ENCODE measurements around the gene GIGYF2. TPM values are rescaled to one million over a fixed set of nuclear protein-coding genes. Genes with fewer than 3 reads are reported as not detected.

Gene GIGYF2
- total and polyA plus RNA-seq, 2 of the 13 experiments (the other 11 are each of a cell fraction or from before 2014, with no cell fraction given), result 44.9 to 73.5 TPM

DNA sequence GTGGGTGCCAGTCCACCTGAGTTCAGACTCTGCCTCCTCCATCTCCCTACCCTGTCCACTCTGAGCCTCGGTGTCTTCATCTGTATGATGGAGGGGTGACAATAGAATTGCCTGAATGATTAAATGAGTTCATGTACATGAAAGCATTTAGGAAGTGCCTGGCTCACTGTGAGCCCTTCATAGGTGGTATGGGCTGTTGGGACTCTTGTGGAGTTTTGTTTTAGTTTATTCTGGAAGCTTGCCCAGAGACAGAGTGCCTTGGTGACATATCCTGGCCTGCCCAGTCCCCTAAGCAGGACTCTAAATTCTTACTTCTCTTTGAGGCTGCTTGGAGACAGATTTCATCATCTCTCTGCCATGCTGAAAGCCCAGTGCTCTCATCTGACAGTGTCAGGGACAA lies 24.5 kb upstream of the GIGYF2 start:
- no TSS peak for BruUV-seq (replicated peaks)
- CTCF ChIA-PET (ENCODE audit: low intra/inter-chr PET ratio, low total read pairs), result no interaction called here

More for the DNA sequence above, 24.5 kb upstream of the GIGYF2 start:
- Histone ChIP-seq H3K27ac (ENCODE audit: extremely low read length, insufficient read depth, low read length) (no peak overlapping the region), H3K27me3 (ENCODE audit: control insufficient read depth in 1 of 2, insufficient read depth in 2 of 2, low read length in 2 of 2) (no peaks in the 10 kb centered on the region), H3K4me1 (ENCODE audit: insufficient read depth, low read length) (no peaks in the 10 kb centered on the region), H3K4me3 (replicated peaks in 1 of 3; ENCODE audit: insufficient read depth in 1 of 3, low read depth in 2 of 3, low read length in 3 of 3) (no peak overlapping the region), H3K79me2 (ENCODE audit: insufficient read depth, low read length) (no peaks in the 10 kb centered on the region), H2AFZ (ENCODE audit: low read length) (no peak overlapping the region), H3K9ac (ENCODE audit: insufficient read depth, low read depth, low read length) (no peak overlapping the region), H4K20me1 (ENCODE audit: insufficient read depth, low read length) (no peaks in the 10 kb centered on the region), H3K9me3 (ENCODE audit: low read length) (no peaks in the 10 kb centered on the region), H3K4me2 (ENCODE audit: low read depth, low read length) (no peak overlapping the region), H3K36me3 (replicated peaks in 1 of 2; ENCODE audit: control insufficient read depth in 1 of 2, insufficient read depth in 2 of 2, low read length in 2 of 2) (no peaks in the 10 kb centered on the region)
- DNase-seq (ENCODE audit: low spot score) (no peak), FAIRE-seq (no peak), ATAC-seq (no peak)
- intact Hi-C loops (cut with micrococcal nuclease; ENCODE audit: unreplicated experiment), result no loop called here
- POLR2A ChIA-PET, result no interaction called here
- no peak for TF ChIP-seq RAD51 (IDR thresholded peaks at IDR 0.05; ENCODE audit: borderline replicate concordance)
- TF ChIP-seq ZNF432 (CRISPR knock-in tag; IDR thresholded peaks at IDR 0.05; ENCODE audit: borderline replicate concordance), result no peak
- TF ChIP-seq ZNF430 (CRISPR knock-in tag; IDR thresholded peaks at IDR 0.05), result no peak
- TF ChIP-seq, protein P1, sequence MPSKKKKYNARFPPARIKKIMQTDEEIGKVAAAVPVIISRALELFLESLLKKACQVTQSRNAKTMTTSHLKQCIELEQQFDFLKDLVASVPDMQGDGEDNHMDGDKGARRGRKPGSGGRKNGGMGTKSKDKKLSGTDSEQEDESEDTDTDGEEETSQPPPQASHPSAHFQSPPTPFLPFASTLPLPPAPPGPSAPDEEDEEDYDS (CRISPR knock-in tag; IDR thresholded peaks at IDR 0.05), result no peak
- no peak for TF ChIP-seq RBM39 (IDR thresholded peaks at IDR 0.05; ENCODE audit: low read depth, low read length, poor library complexity, severe bottlenecking)
- TF ChIP-seq ZNF773 (CRISPR knock-in tag; IDR thresholded peaks at IDR 0.05; ENCODE audit: borderline replicate concordance), result no peak
- TF ChIP-seq PAX8 (CRISPR knock-in tag; IDR thresholded peaks at IDR 0.05; ENCODE audit: borderline replicate concordance), result no peak
- no peak for TF ChIP-seq EEA1 (CRISPR knock-in tag; IDR thresholded peaks at IDR 0.05; ENCODE audit: borderline replicate concordance)
- TF ChIP-seq, protein P2, sequence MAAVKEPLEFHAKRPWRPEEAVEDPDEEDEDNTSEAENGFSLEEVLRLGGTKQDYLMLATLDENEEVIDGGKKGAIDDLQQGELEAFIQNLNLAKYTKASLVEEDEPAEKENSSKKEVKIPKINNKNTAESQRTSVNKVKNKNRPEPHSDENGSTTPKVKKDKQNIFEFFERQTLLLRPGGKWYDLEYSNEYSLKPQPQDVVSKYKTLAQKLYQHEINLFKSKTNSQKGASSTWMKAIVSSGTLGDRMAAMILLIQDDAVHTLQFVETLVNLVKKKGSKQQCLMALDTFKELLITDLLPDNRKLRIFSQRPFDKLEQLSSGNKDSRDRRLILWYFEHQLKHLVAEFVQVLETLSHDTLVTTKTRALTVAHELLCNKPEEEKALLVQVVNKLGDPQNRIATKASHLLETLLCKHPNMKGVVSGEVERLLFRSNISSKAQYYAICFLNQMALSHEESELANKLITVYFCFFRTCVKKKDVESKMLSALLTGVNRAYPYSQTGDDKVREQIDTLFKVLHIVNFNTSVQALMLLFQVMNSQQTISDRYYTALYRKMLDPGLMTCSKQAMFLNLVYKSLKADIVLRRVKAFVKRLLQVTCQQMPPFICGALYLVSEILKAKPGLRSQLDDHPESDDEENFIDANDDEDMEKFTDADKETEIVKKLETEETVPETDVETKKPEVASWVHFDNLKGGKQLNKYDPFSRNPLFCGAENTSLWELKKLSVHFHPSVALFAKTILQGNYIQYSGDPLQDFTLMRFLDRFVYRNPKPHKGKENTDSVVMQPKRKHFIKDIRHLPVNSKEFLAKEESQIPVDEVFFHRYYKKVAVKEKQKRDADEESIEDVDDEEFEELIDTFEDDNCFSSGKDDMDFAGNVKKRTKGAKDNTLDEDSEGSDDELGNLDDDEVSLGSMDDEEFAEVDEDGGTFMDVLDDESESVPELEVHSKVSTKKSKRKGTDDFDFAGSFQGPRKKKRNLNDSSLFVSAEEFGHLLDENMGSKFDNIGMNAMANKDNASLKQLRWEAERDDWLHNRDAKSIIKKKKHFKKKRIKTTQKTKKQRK (IDR thresholded peaks at IDR 0.05; ENCODE audit: low read length), result no peak
- TF ChIP-seq XBP1 (CRISPR knock-in tag; IDR thresholded peaks at IDR 0.05), result no peak
- no peak for TF ChIP-seq KDM3A (CRISPR knock-in tag; IDR thresholded peaks at IDR 0.05; ENCODE audit: low read depth)
- no peak for TF ChIP-seq ZNF468 (CRISPR knock-in tag; IDR thresholded peaks at IDR 0.05)
- TF ChIP-seq, protein P3, sequence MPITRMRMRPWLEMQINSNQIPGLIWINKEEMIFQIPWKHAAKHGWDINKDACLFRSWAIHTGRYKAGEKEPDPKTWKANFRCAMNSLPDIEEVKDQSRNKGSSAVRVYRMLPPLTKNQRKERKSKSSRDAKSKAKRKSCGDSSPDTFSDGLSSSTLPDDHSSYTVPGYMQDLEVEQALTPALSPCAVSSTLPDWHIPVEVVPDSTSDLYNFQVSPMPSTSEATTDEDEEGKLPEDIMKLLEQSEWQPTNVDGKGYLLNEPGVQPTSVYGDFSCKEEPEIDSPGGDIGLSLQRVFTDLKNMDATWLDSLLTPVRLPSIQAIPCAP (CRISPR knock-in tag; IDR thresholded peaks at IDR 0.05; ENCODE audit: low read depth), result no peak
- no peak for TF ChIP-seq ZNF124 (CRISPR knock-in tag; IDR thresholded peaks at IDR 0.05)
- TF ChIP-seq ZNF460 (CRISPR knock-in tag; IDR thresholded peaks at IDR 0.05; ENCODE audit: borderline replicate concordance), result no peak
- WGBS (ENCODE audit: low lambda C conversion rate), result 61% methylated on average over 1 of the region's 1 CpG
- in situ Hi-C loops (cut with HindIII; ENCODE audit: extremely low pct_ligation_motif_present, low pct_unique_long_range_greater_than_20kb), result no loop called here
